H9 (cell line): Measurements from ENCODE around the gene USP40. TPM values are rescaled to one million over a fixed set of nuclear protein-coding genes. Genes with fewer than 3 reads are reported as not detected.

ENCODE experiments used
- DNase-seq: peaks from one replicate; pipeline ENCODE4 v3.0.0-alpha.2; 2017
- H2AFZ ChIP-seq: one replicate; pipeline ENCODE4 v1.6.1; 2013; ENCODE audit warnings: mild to moderate bottlenecking, low read length, control low read depth, moderate library complexity
- H2AK5ac ChIP-seq: 2 replicates; pipeline ENCODE4 v1.6.1; 2013; ENCODE audit warnings: low read length, control low read depth, mixed read lengths; ENCODE audit not compliant: insufficient read length
- H2BK120ac ChIP-seq: one replicate; pipeline ENCODE4 v1.6.1; 2013; ENCODE audit warnings: low read depth, mild to moderate bottlenecking, low read length, control low read depth, inconsistent platforms; ENCODE audit not compliant: poor library complexity, severe bottlenecking
- H2BK12ac ChIP-seq: 2 replicates; pipeline ENCODE4 v1.6.1; 2013; ENCODE audit warnings: low read length, control low read depth, mixed read lengths, low read depth; ENCODE audit not compliant: insufficient read length
- H2BK15ac ChIP-seq: 2 replicates; pipeline ENCODE4 v1.6.1; 2013; ENCODE audit warnings: low read depth, low read length, control low read depth
- H2BK20ac ChIP-seq: one replicate; pipeline ENCODE4 v1.6.1; 2013; ENCODE audit warnings: low read depth, mild to moderate bottlenecking, low read length, control low read depth, inconsistent platforms; ENCODE audit not compliant: poor library complexity, severe bottlenecking
- H2BK5ac ChIP-seq: 2 replicates; pipeline ENCODE4 v1.6.1; 2013; ENCODE audit warnings: low read length, control low read depth, mixed read lengths; ENCODE audit not compliant: insufficient read length
- H3K14ac ChIP-seq: 2 replicates; pipeline ENCODE4 v1.6.1; 2013; ENCODE audit warnings: low read length, control low read depth; ENCODE audit not compliant: insufficient read depth
- H3K18ac ChIP-seq: 2 replicates; pipeline ENCODE4 v1.6.1; 2013; ENCODE audit warnings: low read depth, mild to moderate bottlenecking, mixed read lengths, low read length, control low read depth; ENCODE audit not compliant: insufficient read length
- H3K23ac ChIP-seq: 2 replicates; pipeline ENCODE4 v1.6.1; 2013; ENCODE audit warnings: low read length, control low read depth, mixed read lengths, low read depth; ENCODE audit not compliant: insufficient read length
- H3K23me2 ChIP-seq: 2 replicates; pipeline ENCODE4 v1.6.1; 2013; ENCODE audit warnings: low read depth, mild to moderate bottlenecking, mixed read lengths, low read length, control low read depth; ENCODE audit not compliant: insufficient read length, poor library complexity, severe bottlenecking
- H3K27ac ChIP-seq: 2 replicates; pipeline ENCODE4 v1.5.1; 2013; ENCODE audit warnings: low read length, control low read depth, mixed read lengths, low read depth; ENCODE audit not compliant: insufficient read length
- H3K27me3 ChIP-seq: 2 replicates; pipeline ENCODE4 v1.6.1; 2013; ENCODE audit warnings: low read length, control low read depth, inconsistent platforms; ENCODE audit not compliant: insufficient read depth
- H3K4ac ChIP-seq: 2 replicates; pipeline ENCODE4 v1.6.1; 2013; ENCODE audit warnings: low read depth, mild to moderate bottlenecking, control low read depth, inconsistent platforms, low read length, moderate library complexity
- H3K4me1 ChIP-seq: 2 replicates; pipeline ENCODE4 v1.6.1; 2013; ENCODE audit warnings: low read length, control low read depth, inconsistent platforms; ENCODE audit not compliant: insufficient read depth
- H3K4me2 ChIP-seq: 2 replicates; pipeline ENCODE4 v1.6.1; 2013; ENCODE audit warnings: low read length, control low read depth, mixed read lengths; ENCODE audit not compliant: insufficient read length, insufficient read depth
- H3K56ac ChIP-seq: 2 replicates; pipeline ENCODE4 v1.6.1; 2013; ENCODE audit warnings: low read depth, mild to moderate bottlenecking, mixed read lengths, low read length, control low read depth; ENCODE audit not compliant: insufficient read length
- H3K79me1 ChIP-seq: 2 replicates; pipeline ENCODE4 v1.6.1; 2013; ENCODE audit warnings: low read depth, mild to moderate bottlenecking, moderate library complexity, low read length, control low read depth, inconsistent platforms; ENCODE audit not compliant: insufficient read depth, poor library complexity, severe bottlenecking
- H3K79me2 ChIP-seq: 2 replicates; pipeline ENCODE4 v1.6.1; 2013; ENCODE audit warnings: low read length, control low read depth, inconsistent platforms; ENCODE audit not compliant: insufficient read depth
- H3K9ac ChIP-seq: 2 replicates; pipeline ENCODE4 v1.6.1; 2013; ENCODE audit warnings: low read length, control low read depth, mixed read lengths; ENCODE audit not compliant: insufficient read length; ENCODE audit errors: extremely low read depth
- H3K9me3 ChIP-seq: one replicate; pipeline ENCODE4 v1.6.1; 2013; ENCODE audit warnings: low read depth, low read length, inconsistent platforms; ENCODE audit not compliant: control insufficient read depth
- H3T11ph ChIP-seq: one replicate; pipeline ENCODE4 v1.6.1; 2013; ENCODE audit warnings: mild to moderate bottlenecking, low read length, control low read depth, inconsistent platforms
- H4K20me1 ChIP-seq: one replicate; pipeline ENCODE4 v1.6.1; 2013; ENCODE audit not compliant: control insufficient read depth, insufficient read length, insufficient read depth
- H4K5ac ChIP-seq: 2 replicates; pipeline ENCODE4 v1.6.1; 2013; ENCODE audit warnings: low read depth, mild to moderate bottlenecking, mixed read lengths, low read length, control low read depth; ENCODE audit not compliant: insufficient read length
- H4K8ac ChIP-seq: replicated peaks from 2 replicates; pipeline ENCODE4 v1.6.1; 2013; ENCODE audit warnings: low read length, control low read depth, mixed read lengths, low read depth; ENCODE audit not compliant: insufficient read length
- H4K91ac ChIP-seq: 2 replicates; pipeline ENCODE4 v1.6.1; 2013; ENCODE audit warnings: low read depth, mild to moderate bottlenecking, moderate library complexity, mixed read lengths, low read length, control low read depth; ENCODE audit not compliant: insufficient read length
- H3K27ac Mint-ChIP-seq, 3 experiments: 2 replicates in 2 of 3; 3 replicates in 1 of 3; pipeline ENCODE4 v1.8.0; 2020 to 2021; ENCODE audit warnings: mixed read lengths in 3 of 3, mild to moderate bottlenecking in 1 of 3, moderate library complexity in 1 of 3
- H3K27me3 Mint-ChIP-seq: 2 replicates; pipeline ENCODE4 v1.8.0; 2021; ENCODE audit warnings: low read depth, mild to moderate bottlenecking, moderate library complexity, mixed read lengths
- H3K36me3 Mint-ChIP-seq, 3 experiments: 2 replicates in 2 of 3; 3 replicates in 1 of 3; pipeline ENCODE4 v1.8.0; 2020 to 2021; ENCODE audit warnings: low read depth in 3 of 3, mixed read lengths in 3 of 3; ENCODE audit not compliant: insufficient read depth in 1 of 3
- H3K4me1 Mint-ChIP-seq, 2 experiments: 2 replicates each; pipeline ENCODE4 v1.8.0; 2020; ENCODE audit warnings: mixed read lengths in 2 of 2
- H3K4me3 Mint-ChIP-seq, 2 experiments: 2 replicates in 1 of 2; 3 replicates in 1 of 2; pipeline ENCODE4 v1.8.0; 2020 to 2021; ENCODE audit warnings: mild to moderate bottlenecking in 2 of 2, mixed read lengths in 2 of 2, moderate library complexity in 1 of 2
- H3K9me3 Mint-ChIP-seq, 2 experiments: 2 replicates in 1 of 2; 3 replicates in 1 of 2; pipeline ENCODE4 v1.8.0; 2020; ENCODE audit warnings: mild to moderate bottlenecking in 2 of 2, mixed read lengths in 2 of 2, moderate library complexity in 1 of 2
- WGBS: extraction: QIAGEN DNeasy Blood & Tissue Kit; methylation state at CpG from one replicate; pipeline ENCODE4 v1.1.7; 2013; ENCODE audit warnings: missing lambda C conversion rate, low lambda C conversion rate, mixed read lengths; ENCODE audit not compliant: insufficient read length; ENCODE audit errors: extremely low coverage; 5-methylcytosine and 5-hydroxymethylcytosine counted together
- total RNA-seq: library from RNA; stranded (reverse); gene quantifications from 2 replicates; pipeline ENCODE4 v1.2.1, GENCODE V29; 2021
- TF ChIP-seq, protein P1 (sequence below): fragments of 200-600 bp; sonication (generic); conservative IDR thresholded peaks from 3 replicates; pipeline ENCODE4 v1.8.0; 2021; ENCODE audit warnings: antibody characterized with exemption, mild to moderate bottlenecking

USP40 gene
- total RNA-seq, 1 experiment from 2014 or later = 7.5 TPM

DNA sequence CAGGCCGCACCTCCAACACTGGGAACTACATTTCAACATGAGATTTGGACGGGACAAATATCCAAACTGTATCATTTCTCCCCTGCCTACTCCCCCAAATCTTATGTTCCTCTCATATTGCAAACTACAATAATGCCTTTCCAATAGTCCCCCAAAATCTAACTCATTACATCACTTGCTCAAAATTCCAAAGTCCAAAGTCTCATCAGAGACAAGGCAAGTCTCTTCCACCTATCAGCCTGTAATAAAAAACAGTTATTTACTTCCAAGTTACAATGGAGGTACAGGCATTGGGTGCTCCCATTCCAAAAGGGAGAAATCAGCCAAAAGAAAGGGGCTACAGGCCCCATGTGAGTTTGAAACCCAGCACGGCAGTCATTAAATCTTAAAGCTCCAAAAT is 38.2 kb upstream of the USP40 start:
- Histone ChIP-seq H3K4me2 (no peak overlapping the region), H4K91ac (no peak overlapping the region), H3K23ac (no peak overlapping the region), H2BK12ac (no peak overlapping the region), H4K8ac (no peak overlapping the region), H2AFZ (no peak overlapping the region), H3K4me1 (no peaks in the 10 kb centered on the region), H2BK5ac (no peak overlapping the region), H4K20me1 (no peaks in the 10 kb centered on the region), H3K27ac (no peak overlapping the region), H2BK20ac (no peak overlapping the region), H3K56ac (no peak overlapping the region), H2AK5ac (no peak overlapping the region), H4K5ac (no peak overlapping the region), H3K9me3 (no peaks in the 10 kb centered on the region), H3K79me2 (no peaks in the 10 kb centered on the region), H2BK120ac (no peak overlapping the region), H2BK15ac (no peak overlapping the region), H3T11ph (no peak overlapping the region), H3K9ac (no peak overlapping the region), H3K4ac (no peak overlapping the region), H3K18ac (no peak overlapping the region), H3K79me1 (no peaks in the 10 kb centered on the region), H3K14ac (no peak overlapping the region), H3K23me2 (no peaks in the 10 kb centered on the region), H3K27me3 (no peaks in the 10 kb centered on the region)
- no CpG with 5 or more reads among the region's 3 CpGs for WGBS
- H3K4me1 Mint-ChIP-seq = no peaks in the 10 kb centered on the region
- H3K27me3 Mint-ChIP-seq = peaks cover 2% of the 10 kb centered on the region
- H3K36me3 Mint-ChIP-seq = no peaks in the 10 kb centered on the region; a peak in 2 of 7 replicates
- peaks cover 6 to 8% of the 10 kb centered on the region in 2 experiments; a peak in 4 of 5 replicates for H3K9me3 Mint-ChIP-seq
- no peak for DNase-seq
- no peak overlapping the region for H3K27ac Mint-ChIP-seq
- H3K4me3 Mint-ChIP-seq = no peak overlapping the region
- TF ChIP-seq, protein P1, sequence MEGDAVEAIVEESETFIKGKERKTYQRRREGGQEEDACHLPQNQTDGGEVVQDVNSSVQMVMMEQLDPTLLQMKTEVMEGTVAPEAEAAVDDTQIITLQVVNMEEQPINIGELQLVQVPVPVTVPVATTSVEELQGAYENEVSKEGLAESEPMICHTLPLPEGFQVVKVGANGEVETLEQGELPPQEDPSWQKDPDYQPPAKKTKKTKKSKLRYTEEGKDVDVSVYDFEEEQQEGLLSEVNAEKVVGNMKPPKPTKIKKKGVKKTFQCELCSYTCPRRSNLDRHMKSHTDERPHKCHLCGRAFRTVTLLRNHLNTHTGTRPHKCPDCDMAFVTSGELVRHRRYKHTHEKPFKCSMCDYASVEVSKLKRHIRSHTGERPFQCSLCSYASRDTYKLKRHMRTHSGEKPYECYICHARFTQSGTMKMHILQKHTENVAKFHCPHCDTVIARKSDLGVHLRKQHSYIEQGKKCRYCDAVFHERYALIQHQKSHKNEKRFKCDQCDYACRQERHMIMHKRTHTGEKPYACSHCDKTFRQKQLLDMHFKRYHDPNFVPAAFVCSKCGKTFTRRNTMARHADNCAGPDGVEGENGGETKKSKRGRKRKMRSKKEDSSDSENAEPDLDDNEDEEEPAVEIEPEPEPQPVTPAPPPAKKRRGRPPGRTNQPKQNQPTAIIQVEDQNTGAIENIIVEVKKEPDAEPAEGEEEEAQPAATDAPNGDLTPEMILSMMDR = no peak
